Gastroesophageal sphincter (tissue), 4 donors: ENCODE data around the gene RASGEF1C. TPM values are rescaled to one million over a fixed set of nuclear protein-coding genes. Genes with fewer than 3 reads are reported as not detected.

Experiments used
- ATAC-seq: fragments of 150-250 bp; one replicate; pipeline ENCODE4 v1.9.1; 2016; ENCODE audit warnings: mild to moderate bottlenecking, moderate library complexity
- H3K27ac ChIP-seq, 4 donors: fragments of 200-600 bp; sonication (generic) in 3 of 4; 1 replicate in 3 of 4; 2 replicates in 1 of 4; pipeline ENCODE4 v1.5.1; 2016 to 2019
- H3K27me3 ChIP-seq: fragments of 200-600 bp; sonication (generic); one replicate; pipeline ENCODE4 v1.5.1; 2019
- H3K36me3 ChIP-seq, 2 donors: fragments of 200-600 bp; sonication (generic); one replicate each; pipeline ENCODE4 v1.5.1; 2019; ENCODE audit warnings: control low read depth in 1 of 2
- H3K4me1 ChIP-seq, 3 donors: fragments of 200-600 bp; sonication (generic); 1 replicate in 2 of 3; 2 replicates in 1 of 3; pipeline ENCODE4 v1.5.1; 2016 to 2019; ENCODE audit warnings: control low read depth in 2 of 3
- H3K4me3 ChIP-seq, 2 donors: fragments of 200-600 bp; sonication (generic); one replicate each; pipeline ENCODE4 v1.5.1; 2019; ENCODE audit warnings: mild to moderate bottlenecking in 1 of 2, moderate library complexity in 1 of 2
- H3K9me3 ChIP-seq, 3 donors: fragments of 200-600 bp; sonication (generic); one replicate each; pipeline ENCODE4 v1.5.1; 2017 to 2019; ENCODE audit warnings: control low read depth in 2 of 3
- CTCF ChIP-seq, 4 experiments: fragments of 200-600 bp in 2 of 4; fragments of 450-650 bp in 2 of 4; sonication (generic) in 1 of 4; IDR thresholded peaks; one replicate each; pipeline ENCODE4 v1.5.1; 2017 to 2019; ENCODE audit warnings: antibody characterized with exemption in 4 of 4, mild to moderate bottlenecking in 2 of 4, moderate library complexity in 2 of 4
- EP300 ChIP-seq: sonication (generic); formaldehyde crosslinking; IDR thresholded peaks from one replicate; pipeline ENCODE4 v1.6.1; 2017; ENCODE audit warnings: antibody characterized with exemption, mild to moderate bottlenecking
- POLR2A ChIP-seq, 2 donors: fragments of 450-650 bp; IDR thresholded peaks; one replicate each; pipeline ENCODE4 v1.6.1; 2017; ENCODE audit warnings: antibody characterized with exemption in 2 of 2, mild to moderate bottlenecking in 2 of 2, moderate library complexity in 1 of 2
- POLR2AphosphoS5 ChIP-seq: sonication (generic); formaldehyde crosslinking; IDR thresholded peaks from one replicate; pipeline ENCODE4 v1.6.1; 2017; ENCODE audit warnings: antibody characterized with exemption
- WGBS, 2 donors: methylation state at CpG; one replicate each; pipeline ENCODE4 v1.1.5; 2018; ENCODE audit warnings: low coverage in 1 of 2; 5-methylcytosine and 5-hydroxymethylcytosine counted together
- total RNA-seq, 4 donors: library from RNA; depleted of rRNA; stranded (reverse); fragments of >200 nt; gene quantifications; one replicate each; pipeline ENCODE4 v1.1.0, GENCODE V29; 2016

Gene RASGEF1C
- total RNA-seq, 4 donors from 2014 or later = 0.81 to 8.4 (median 2.0) TPM

- 79 to 91% methylated on average over 6 to 10 of the region's 11 CpGs for WGBS, 2 donors
- Histone ChIP-seq H3K27me3 (no peaks in the 10 kb centered on the region), H3K36me3 (no peaks in the 10 kb centered on the region), H3K4me3 (no peak overlapping the region), H3K27ac (no peak overlapping the region), H3K9me3 (no peaks in the 10 kb centered on the region), H3K4me1 (peaks cover 0 to 18% (median 0%) of the 10 kb centered on the region in 3 donors)
- ATAC-seq = no peak
- TF ChIP-seq CTCF (IDR thresholded peaks at IDR 0.05) (no peak), POLR2AphosphoS5 (no peak), EP300 (no peak), POLR2A (IDR thresholded peaks at IDR 0.05) (no peak)
Observed at GRCh38 chr5:180086816-180087399, 122.1 kb downstream of the RASGEF1C start.

- Histone ChIP-seq H3K9me3 (no peaks in the 10 kb centered on the region), H3K27ac (no peak overlapping the region), H3K36me3 (no peaks in the 10 kb centered on the region), H3K27me3 (peaks cover 6% of the 10 kb centered on the region), H3K4me1 (peaks cover 0 to 10% (median 0%) of the 10 kb centered on the region in 3 donors), H3K4me3 (no peak overlapping the region)
- 53 to 65% methylated on average over 7 of the region's 7 CpGs for WGBS, 2 donors
- TF ChIP-seq EP300 (no peak), POLR2A (IDR thresholded peaks at IDR 0.05) (no peak), POLR2AphosphoS5 (no peak), CTCF (IDR thresholded peaks at IDR 0.05) (no peak)
- ATAC-seq = no peak
Observed at GRCh38 chr5:180085837-180086236, 123.2 kb downstream of the RASGEF1C start.

- 39 to 70% methylated on average over 2 to 6 of the region's 13 CpGs for WGBS, 2 donors
- H3K36me3 ChIP-seq = no peaks in the 10 kb centered on the region
- H3K4me3 ChIP-seq = no peak overlapping the region
- TF ChIP-seq CTCF (IDR thresholded peaks at IDR 0.05) = no peak
- TF ChIP-seq POLR2A (IDR thresholded peaks at IDR 0.05) = no peak
- TF ChIP-seq POLR2AphosphoS5 = no peak
- no peak for TF ChIP-seq EP300
- peaks cover 0 to 3% (median 0%) of the 10 kb centered on the region in 3 donors for H3K4me1 ChIP-seq
- H3K27me3 ChIP-seq = peaks cover 13% of the 10 kb centered on the region
- ATAC-seq = no peak
- H3K27ac ChIP-seq = no peak overlapping the region
- no peaks in the 10 kb centered on the region for H3K9me3 ChIP-seq
Observed at GRCh38 chr5:180084638-180085561, 124.1 kb downstream of the RASGEF1C start.

- TF ChIP-seq POLR2A (IDR thresholded peaks at IDR 0.05) = no peak
- TF ChIP-seq CTCF (IDR thresholded peaks at IDR 0.05) = no peak
- TF ChIP-seq EP300 = no peak
- TF ChIP-seq POLR2AphosphoS5 = no peak
- H3K4me3 ChIP-seq = no peak overlapping the region
- H3K36me3 ChIP-seq = no peaks in the 10 kb centered on the region
- H3K27me3 ChIP-seq = peaks cover 22% of the 10 kb centered on the region
- no peaks in the 10 kb centered on the region for H3K9me3 ChIP-seq
- 80 to 95% methylated on average over 5 to 6 of the region's 10 CpGs for WGBS, 2 donors
- ATAC-seq = no peak
- H3K4me1 ChIP-seq = no peaks in the 10 kb centered on the region
- no peak overlapping the region for H3K27ac ChIP-seq
Observed at GRCh38 chr5:180083529-180084060, 125.4 kb downstream of the RASGEF1C start.
